Muscle layer of duodenum (tissue), 2 donors: ENCODE results near the gene SHPK.
"Not testable (repeated sequence)": the region's sequence is repeated elsewhere in the genome, so short reads cannot be mapped to it uniquely, and the experiment has no call there.

Experiments used
- H3K27ac ChIP-seq: one replicate; pipeline ENCODE4 v1.7.0; 2013; ENCODE audit warnings: mild to moderate bottlenecking, low read length
- H3K27me3 ChIP-seq: one replicate; pipeline ENCODE4 v1.7.0; 2013; ENCODE audit warnings: low read depth, mild to moderate bottlenecking, control low read depth, low read length
- H3K36me3 ChIP-seq, 2 donors: one replicate each; pipeline ENCODE4 v1.7.0; 2013; ENCODE audit warnings: low read length in 2 of 2, control low read depth in 1 of 2, mild to moderate bottlenecking in 1 of 2; ENCODE audit not compliant: insufficient read depth in 2 of 2, control insufficient read depth in 1 of 2
- H3K4me1 ChIP-seq, 2 donors: one replicate each; pipeline ENCODE4 v1.7.0; 2013; ENCODE audit warnings: low read length in 2 of 2, mild to moderate bottlenecking in 2 of 2, control low read depth in 1 of 2, moderate library complexity in 1 of 2; ENCODE audit not compliant: insufficient read depth in 2 of 2, control insufficient read depth in 1 of 2
- H3K4me3 ChIP-seq, 2 donors: one replicate each; pipeline ENCODE4 v1.7.0; 2013; ENCODE audit warnings: low read length in 2 of 2, low read depth in 1 of 2, mild to moderate bottlenecking in 1 of 2
- H3K9me3 ChIP-seq, 2 donors: one replicate each; pipeline ENCODE4 v1.7.0; 2013; ENCODE audit warnings: low read length in 2 of 2, control low read depth in 1 of 2, mild to moderate bottlenecking in 1 of 2; ENCODE audit not compliant: control insufficient read depth in 1 of 2
- donor health status: healthy.

SHPK gene

GRCh38 chr17:3594051-3594800 is 41.8 kb downstream of the SHPK start:
- H3K4me1 ChIP-seq = peaks cover 0 to 5% of the 10 kb centered on the region in 2 donors

GRCh38 chr17:3593384-3593783 is 42.7 kb downstream of the SHPK start:
- Histone ChIP-seq H3K27ac (no peak overlapping the region), H3K9me3 (no peaks in the 10 kb centered on the region), H3K4me3 (no peak overlapping the region), H3K27me3 (no peaks in the 10 kb centered on the region), H3K36me3 (peaks cover 9 to 25% of the 10 kb centered on the region in 2 donors), H3K4me1 (peaks cover 0 to 5% of the 10 kb centered on the region in 2 donors)

More at GRCh38 chr17:3594051-3594800, 41.8 kb downstream of the SHPK start:
- Histone ChIP-seq H3K36me3 (peaks cover 9 to 23% of the 10 kb centered on the region in 2 donors), H3K27me3 (no peaks in the 10 kb centered on the region), H3K4me3 (no peak overlapping the region), H3K27ac (no peak overlapping the region), H3K9me3 (no peaks in the 10 kb centered on the region)

GRCh38 chr17:3592216-3592860 is 43.7 kb downstream of the SHPK start:
- H3K27me3 ChIP-seq = no peaks in the 10 kb centered on the region

GRCh38 chr17:3590768-3591167 is 45.3 kb downstream of the SHPK start:
- Histone ChIP-seq H3K4me1 (peaks cover 0 to 5% of the 10 kb centered on the region in 2 donors), H3K27ac (no peak overlapping the region), H3K27me3 (no peaks in the 10 kb centered on the region), H3K36me3 (peaks cover 22 to 45% of the 10 kb centered on the region in 2 donors), H3K9me3 (no peaks in the 10 kb centered on the region), H3K4me3 (no peak overlapping the region)

More at GRCh38 chr17:3592216-3592860, 43.7 kb downstream of the SHPK start:
- peaks cover 0 to 5% of the 10 kb centered on the region in 2 donors for H3K4me1 ChIP-seq
- no peak overlapping the region for H3K4me3 ChIP-seq
- no peaks in the 10 kb centered on the region for H3K9me3 ChIP-seq
- H3K27ac ChIP-seq = no peak overlapping the region
- H3K36me3 ChIP-seq = peaks cover 15 to 31% of the 10 kb centered on the region in 2 donors

- Histone ChIP-seq H3K9me3 (no peaks in the 10 kb centered on the region), H3K36me3 (peaks cover 22 to 49% of the 10 kb centered on the region in 2 donors), H3K4me1 (peaks cover 0 to 5% of the 10 kb centered on the region in 2 donors), H3K4me3 (no peak overlapping the region), H3K27ac (no peak overlapping the region), H3K27me3 (no peaks in the 10 kb centered on the region)
Observed at GRCh38 chr17:3590231-3590630, 45.8 kb downstream of the SHPK start.

GRCh38 chr17:3589784-3590183 is 46.3 kb downstream of the SHPK start:
- peaks cover 25 to 49% of the 10 kb centered on the region in 2 donors for H3K36me3 ChIP-seq

DNA sequence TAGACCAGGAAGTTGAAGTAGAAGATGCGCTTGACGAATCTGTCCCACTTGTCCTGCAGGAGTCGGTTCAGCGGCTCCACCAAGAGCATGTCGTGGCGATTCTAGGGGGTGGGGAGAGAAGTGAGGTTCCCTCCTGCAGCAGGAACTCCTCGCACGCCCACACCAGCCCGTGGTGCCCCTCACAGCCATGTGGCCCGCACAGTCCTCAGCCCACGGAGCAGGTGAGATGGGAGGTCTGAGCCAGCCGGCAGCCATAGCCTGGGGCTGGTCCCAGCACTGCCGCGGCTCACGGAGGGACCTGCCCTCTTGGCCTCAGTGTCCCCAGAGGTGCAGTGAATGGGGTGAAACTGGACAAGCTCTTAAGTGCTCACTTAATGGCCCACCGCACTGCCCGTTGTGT is 50.2 kb downstream of the SHPK start:
- H3K27ac ChIP-seq = no peak overlapping the region
- H3K4me3 ChIP-seq = no peak overlapping the region
- peaks cover 30 to 50% of the 10 kb centered on the region in 2 donors for H3K36me3 ChIP-seq
- H3K4me1 ChIP-seq = no peaks in the 10 kb centered on the region
- H3K9me3 ChIP-seq = no peaks in the 10 kb centered on the region
- no peaks in the 10 kb centered on the region for H3K27me3 ChIP-seq

More at GRCh38 chr17:3589784-3590183, 46.3 kb downstream of the SHPK start:
- Histone ChIP-seq H3K4me3 (no peak overlapping the region), H3K9me3 (no peaks in the 10 kb centered on the region), H3K27ac (no peak overlapping the region), H3K4me1 (peaks cover 0 to 2% of the 10 kb centered on the region in 2 donors), H3K27me3 (no peaks in the 10 kb centered on the region)

- Histone ChIP-seq H3K9me3 (no peaks in the 10 kb centered on the region), H3K4me1 (no peaks in the 10 kb centered on the region), H3K36me3 (peaks cover 21 to 41% of the 10 kb centered on the region in 2 donors), H3K27ac (no peak overlapping the region), H3K4me3 (no peak overlapping the region), H3K27me3 (no peaks in the 10 kb centered on the region)
Observed at GRCh38 chr17:3583456-3583855, 52.6 kb downstream of the SHPK start.

- Histone ChIP-seq H3K4me1 (no peaks in the 10 kb centered on the region), H3K9me3 (no peaks in the 10 kb centered on the region), H3K4me3 (no peak overlapping the region), H3K27ac (no peak overlapping the region), H3K27me3 (no peaks in the 10 kb centered on the region), H3K36me3 (peaks cover 17 to 36% of the 10 kb centered on the region in 2 donors)
Observed at GRCh38 chr17:3582915-3583314, 53.1 kb downstream of the SHPK start.

- H3K27ac ChIP-seq, H3K9me3 ChIP-seq, H3K4me1 ChIP-seq, H3K4me3 ChIP-seq, H3K27me3 ChIP-seq: not testable (repeated sequence)
- peaks cover 5 to 23% of the 10 kb centered on the region in 2 donors for H3K36me3 ChIP-seq
Observed at GRCh38 chr17:3578667-3579066, 57.4 kb downstream of the SHPK start.

GRCh38 chr17:3576970-3577369 is 59.1 kb downstream of the SHPK start:
- Histone ChIP-seq H3K36me3 (peaks cover 3 to 21% of the 10 kb centered on the region in 2 donors), H3K27me3 (no peaks in the 10 kb centered on the region), H3K9me3 (no peaks in the 10 kb centered on the region), H3K4me3 (no peak overlapping the region), H3K27ac (no peak overlapping the region), H3K4me1 (no peaks in the 10 kb centered on the region)
